H1 (cell line): ENCODE data around the gene FAT1. TPM values are rescaled to one million over a fixed set of nuclear protein-coding genes. Genes with fewer than 3 reads are reported as not detected.
A peak's percentile ranks its signal among the peaks of the same experiment; 100 is the strongest.

Source experiments
- CHD1 ChIP-seq: IDR thresholded peaks from 2 replicates; pipeline ENCODE4 v1.6.1; 2012; ENCODE audit warnings: low read depth, low read length, improper control_type of control experiment
- CHD7 ChIP-seq: fragments of 300-600 bp; sonication (generic); IDR thresholded peaks from 2 replicates; pipeline ENCODE4 v1.7.1; 2012; ENCODE audit warnings: low read length, moderate library complexity, mild to moderate bottlenecking, inconsistent platforms; ENCODE audit not compliant: insufficient replicate concordance
- HDAC2 ChIP-seq, 2 experiments: fragments of 300-600 bp in 1 of 2; sonication (generic) in 1 of 2; IDR thresholded peaks; 2 replicates each; pipeline ENCODE4 v1.6.1; 2011 to 2012; ENCODE audit warnings: low read depth in 2 of 2, low read length in 2 of 2, mild to moderate bottlenecking in 2 of 2, moderate library complexity in 2 of 2, borderline replicate concordance in 1 of 2, inconsistent platforms in 1 of 2
- KDM1A ChIP-seq: fragments of 200-600, 300-600 bp; sonication (generic); IDR thresholded peaks from 2 replicates; pipeline ENCODE4 v1.7.1; 2016; ENCODE audit warnings: mild to moderate bottlenecking, low read length, borderline replicate concordance
- KDM5A ChIP-seq: fragments of 200-600 bp; IDR thresholded peaks from 2 replicates; pipeline ENCODE4 v1.7.1; 2012; ENCODE audit warnings: mild to moderate bottlenecking, low read length, inconsistent platforms, mixed read lengths
- POLR2AphosphoS5 ChIP-seq: IDR thresholded peaks from 2 replicates; pipeline ENCODE4 v1.6.1; 2011; ENCODE audit warnings: low read depth, low read length
- RBBP5 ChIP-seq: IDR thresholded peaks from 2 replicates; pipeline ENCODE4 v1.7.1; 2012; ENCODE audit warnings: low read depth, mild to moderate bottlenecking, inconsistent platforms, low read length, moderate library complexity, borderline replicate concordance
- polyA plus RNA-seq, 7 experiments: library from polyadenylated mRNA; depleted of rRNA in 3 of 7; stranded (reverse) in 5 of 7; unstranded in 2 of 7; fragments of >200 nt in 5 of 7; fragments of 200-250 nt in 2 of 7; gene quantifications; 1 replicate in 5 of 7; 2 replicates in 1 of 7; 4 replicates in 1 of 7; pipeline versions ENCODE4 v1.2.1 to v1.2.3, GENCODE V29; 2011 to 2013; ENCODE audit warnings: missing spikeins in 2 of 7, mixed read lengths in 2 of 7
- total RNA-seq: library from RNA; stranded (reverse); fragmentation: NEBNext Ultra II Directional; extraction: Animal tissue kit (Norgen Biotek cat#: 25700); gene quantifications from 2 replicates; pipeline ENCODE4 v1.2.1, GENCODE V29; 2021

FAT1 gene
- total and polyA plus RNA-seq, 2 of the 8 experiments (the other 6 are each of a cell fraction or from before 2014, with no cell fraction given), result 94.4 to 137 TPM

GRCh38 chr4:186724058-186724863, 605 bp upstream of the FAT1 start (continued):
- TF ChIP-seq CHD7, result no peak
- TF ChIP-seq RBBP5, result peak; percentile 54; the same call in 1 of the 2 replicates
- TF ChIP-seq KDM1A, result no peak
- peak; percentile 15; the same call in 1 of the 2 replicates for TF ChIP-seq POLR2AphosphoS5
- TF ChIP-seq KDM5A, result no peak
- TF ChIP-seq HDAC2 (IDR thresholded peaks at IDR 0.05; ENCODE audit: borderline replicate concordance in 1 of 2, low read depth in 2 of 2, low read length in 2 of 2), result peak; percentile 17 to 46; a peak in 1 of 4 replicates
- peak; percentile 54; the same call in 1 of the 2 replicates for TF ChIP-seq CHD1
